Loucy (cell line): ENCODE data around the gene FEM1B.

ENCODE experiments used
- H2AFZ ChIP-seq: fragments of 200-600 bp; sonication (generic); 2 replicates; pipeline ENCODE4 v1.6.0; 2016; ENCODE audit warnings: antibody characterized with exemption, mild to moderate bottlenecking, low read length, moderate library complexity
- H3F3A ChIP-seq: fragments of 200-600 bp; 2 replicates; pipeline ENCODE4 v1.6.0; 2016; ENCODE audit warnings: antibody characterized with exemption, low read depth, mild to moderate bottlenecking
- H3K27me3 ChIP-seq: fragments of 200-600 bp; sonication (generic); 2 replicates; pipeline ENCODE4 v1.6.1; 2014; ENCODE audit warnings: low read length, mild to moderate bottlenecking; ENCODE audit not compliant: insufficient read depth, poor library complexity, severe bottlenecking
- H3K36me3 ChIP-seq: fragments of 200-600 bp; sonication (generic); 2 replicates; pipeline ENCODE4 v1.6.1; 2016; ENCODE audit warnings: low read length; ENCODE audit not compliant: insufficient read depth
- H3K4me1 ChIP-seq: fragments of 200-600 bp; sonication (generic); 2 replicates; pipeline ENCODE4 v1.5.1; 2014; ENCODE audit warnings: low read length, mild to moderate bottlenecking; ENCODE audit not compliant: insufficient read depth, poor library complexity, severe bottlenecking
- H3K4me2 ChIP-seq: fragments of 200-600 bp; sonication (generic); 2 replicates; pipeline ENCODE4 v1.6.0; 2014; ENCODE audit warnings: antibody characterized with exemption, low read length, low read depth, mild to moderate bottlenecking; ENCODE audit not compliant: poor library complexity, severe bottlenecking
- H3K4me3 ChIP-seq: fragments of 200-600 bp; sonication (generic); 2 replicates; pipeline ENCODE4 v1.5.1; 2014; ENCODE audit warnings: low read length, mild to moderate bottlenecking, mixed read lengths; ENCODE audit not compliant: poor library complexity, severe bottlenecking
- H3K79me2 ChIP-seq: fragments of 200-600 bp; sonication (generic); 2 replicates; pipeline ENCODE4 v1.6.1; 2014; ENCODE audit warnings: low read length; ENCODE audit not compliant: insufficient read depth
- H3K9ac ChIP-seq: fragments of 200-600 bp; sonication (generic); 2 replicates; pipeline ENCODE4 v1.6.0; 2014; ENCODE audit warnings: mild to moderate bottlenecking, low read depth, low read length, moderate library complexity; ENCODE audit not compliant: poor library complexity, severe bottlenecking
- H3K9me2 ChIP-seq: fragments of 200-600 bp; sonication (generic); replicated peaks from 2 replicates; pipeline ENCODE4 v1.6.1; 2016; ENCODE audit warnings: low read depth, low read length, mixed read lengths
- H3K9me3 ChIP-seq: fragments of 200-600 bp; sonication (generic); 2 replicates; pipeline ENCODE4 v1.6.1; 2014; ENCODE audit warnings: mild to moderate bottlenecking, antibody characterized with exemption, low read length, low read depth; ENCODE audit not compliant: insufficient read depth
- H4K20me1 ChIP-seq: fragments of 200-600 bp; sonication (generic); 2 replicates; pipeline ENCODE4 v1.6.0; 2014; ENCODE audit warnings: antibody characterized with exemption, low read length, mild to moderate bottlenecking; ENCODE audit not compliant: insufficient read depth, poor library complexity, severe bottlenecking
- EZH2phosphoT487 ChIP-seq: fragments of 200-600 bp; IDR thresholded peaks from 2 replicates; pipeline ENCODE4 v1.6.1; 2018; ENCODE audit warnings: antibody characterized with exemption, mild to moderate bottlenecking, moderate library complexity, borderline replicate concordance
- TF ChIP-seq, protein P1 (sequence below): fragments of 200-600 bp; sonication (generic); conservative IDR thresholded peaks from 2 replicates; pipeline ENCODE4 v1.5.1; 2014; ENCODE audit warnings: mild to moderate bottlenecking, antibody characterized with exemption, low read length

Gene FEM1B

GRCh38 chr15:68261980-68262379, 15.6 kb upstream of the FEM1B start:
- Histone ChIP-seq H4K20me1 (no peaks in the 10 kb centered on the region), H3K9me2 (no peaks in the 10 kb centered on the region), H3K9ac (no peak overlapping the region), H3K9me3 (no peaks in the 10 kb centered on the region), H3K4me3 (no peak overlapping the region), H3K27me3 (peaks cover 13% of the 10 kb centered on the region), H3K4me2 (no peak overlapping the region), H3K36me3 (no peaks in the 10 kb centered on the region), H3K4me1 (no peaks in the 10 kb centered on the region), H2AFZ (no peak overlapping the region), H3K79me2 (no peaks in the 10 kb centered on the region), H3F3A (no peaks in the 10 kb centered on the region)
- TF ChIP-seq, protein P1, sequence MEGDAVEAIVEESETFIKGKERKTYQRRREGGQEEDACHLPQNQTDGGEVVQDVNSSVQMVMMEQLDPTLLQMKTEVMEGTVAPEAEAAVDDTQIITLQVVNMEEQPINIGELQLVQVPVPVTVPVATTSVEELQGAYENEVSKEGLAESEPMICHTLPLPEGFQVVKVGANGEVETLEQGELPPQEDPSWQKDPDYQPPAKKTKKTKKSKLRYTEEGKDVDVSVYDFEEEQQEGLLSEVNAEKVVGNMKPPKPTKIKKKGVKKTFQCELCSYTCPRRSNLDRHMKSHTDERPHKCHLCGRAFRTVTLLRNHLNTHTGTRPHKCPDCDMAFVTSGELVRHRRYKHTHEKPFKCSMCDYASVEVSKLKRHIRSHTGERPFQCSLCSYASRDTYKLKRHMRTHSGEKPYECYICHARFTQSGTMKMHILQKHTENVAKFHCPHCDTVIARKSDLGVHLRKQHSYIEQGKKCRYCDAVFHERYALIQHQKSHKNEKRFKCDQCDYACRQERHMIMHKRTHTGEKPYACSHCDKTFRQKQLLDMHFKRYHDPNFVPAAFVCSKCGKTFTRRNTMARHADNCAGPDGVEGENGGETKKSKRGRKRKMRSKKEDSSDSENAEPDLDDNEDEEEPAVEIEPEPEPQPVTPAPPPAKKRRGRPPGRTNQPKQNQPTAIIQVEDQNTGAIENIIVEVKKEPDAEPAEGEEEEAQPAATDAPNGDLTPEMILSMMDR: no peak
- no peak for TF ChIP-seq EZH2phosphoT487

GRCh38 chr15:68262514-68263356, 14.8 kb upstream of the FEM1B start:
- Histone ChIP-seq H3K4me2 (no peak overlapping the region), H3K4me3 (no peak overlapping the region), H2AFZ (no peak overlapping the region), H3K9ac (no peak overlapping the region), H3K36me3 (no peaks in the 10 kb centered on the region), H3K27me3 (peaks cover 13% of the 10 kb centered on the region), H3F3A (no peaks in the 10 kb centered on the region), H3K9me2 (no peaks in the 10 kb centered on the region), H4K20me1 (no peaks in the 10 kb centered on the region), H3K9me3 (no peaks in the 10 kb centered on the region), H3K79me2 (no peaks in the 10 kb centered on the region), H3K4me1 (no peaks in the 10 kb centered on the region)
- no peak for TF ChIP-seq EZH2phosphoT487
- TF ChIP-seq, protein P1: no peak

GRCh38 chr15:68264282-68264681, 13.3 kb upstream of the FEM1B start:
- Histone ChIP-seq H3F3A (no peaks in the 10 kb centered on the region), H2AFZ (no peak overlapping the region), H3K79me2 (no peaks in the 10 kb centered on the region), H3K9me2 (no peaks in the 10 kb centered on the region), H3K27me3 (peaks cover 13% of the 10 kb centered on the region), H3K4me3 (no peak overlapping the region), H3K9ac (no peak overlapping the region), H3K36me3 (no peaks in the 10 kb centered on the region), H3K9me3 (no peaks in the 10 kb centered on the region), H4K20me1 (no peaks in the 10 kb centered on the region), H3K4me1 (no peaks in the 10 kb centered on the region), H3K4me2 (no peak overlapping the region)
- no peak for TF ChIP-seq EZH2phosphoT487
- TF ChIP-seq, protein P1: no peak
